Measurements from ENCODE around the gene SECISBP2.
A peak's percentile ranks its signal among the peaks of the same experiment; 100 is the strongest.
"Not testable (repeated sequence)": the region's sequence is repeated elsewhere in the genome, so short reads cannot be mapped to it uniquely, and the experiment has no call there.

The SECISBP2 gene

DNA sequence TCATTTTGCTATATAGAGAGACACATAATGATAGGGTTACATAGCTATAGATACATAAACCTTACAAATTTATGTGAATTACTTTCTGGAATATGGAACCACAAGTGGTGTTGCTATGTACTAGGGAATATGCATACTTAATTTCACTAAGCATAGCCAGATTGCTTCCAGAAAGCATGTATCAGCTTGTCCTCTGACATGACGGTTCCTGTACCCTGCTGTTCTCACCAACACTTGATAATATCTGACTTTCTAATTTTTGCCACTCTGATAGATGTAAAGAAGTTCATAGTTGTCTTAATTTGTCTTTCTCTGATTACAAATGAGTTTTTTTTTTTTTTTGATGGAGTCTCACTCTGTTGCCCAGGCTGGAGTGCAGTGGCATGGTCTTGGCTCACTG is 25.3 kb upstream of the SECISBP2 start:
- in situ Hi-C loops (cut with HindIII; ENCODE audit: low pct_unique_long_range_greater_than_20kb, low sequenced_read_pairs) = no loop called here
- no peak for TF ChIP-seq JUND (IDR thresholded peaks at IDR 0.05; ENCODE audit: low read depth)
- DNase-seq (ENCODE audit: low read depth in 1 of 2, low spot score in 1 of 2) = no peak

DNA sequence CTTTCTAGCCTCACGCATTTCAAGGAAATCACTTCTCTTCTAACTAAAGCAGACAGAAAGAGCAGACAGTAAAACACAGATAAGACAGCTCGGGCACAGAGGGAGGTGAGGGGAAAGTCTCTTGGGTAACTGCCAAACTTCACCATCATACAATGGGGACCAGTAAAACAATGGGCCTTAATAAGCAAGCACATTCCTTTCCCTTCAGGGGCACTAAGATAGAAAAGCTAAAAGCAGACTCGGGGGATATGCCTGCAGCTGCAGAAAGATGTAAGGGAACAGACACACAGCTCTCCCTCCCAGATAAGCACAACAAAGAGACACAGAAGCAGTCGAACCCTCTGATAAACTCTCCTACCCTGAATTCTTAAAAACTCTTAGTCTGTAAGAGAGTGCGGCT is 22.9 kb upstream of the SECISBP2 start:
- TF ChIP-seq JUND (IDR thresholded peaks at IDR 0.05; ENCODE audit: low read depth) = no peak
- in situ Hi-C loops (cut with HindIII; ENCODE audit: low pct_unique_long_range_greater_than_20kb, low sequenced_read_pairs) = no loop called here
- no peak for DNase-seq (ENCODE audit: low read depth in 1 of 2, low spot score in 1 of 2)

DNA sequence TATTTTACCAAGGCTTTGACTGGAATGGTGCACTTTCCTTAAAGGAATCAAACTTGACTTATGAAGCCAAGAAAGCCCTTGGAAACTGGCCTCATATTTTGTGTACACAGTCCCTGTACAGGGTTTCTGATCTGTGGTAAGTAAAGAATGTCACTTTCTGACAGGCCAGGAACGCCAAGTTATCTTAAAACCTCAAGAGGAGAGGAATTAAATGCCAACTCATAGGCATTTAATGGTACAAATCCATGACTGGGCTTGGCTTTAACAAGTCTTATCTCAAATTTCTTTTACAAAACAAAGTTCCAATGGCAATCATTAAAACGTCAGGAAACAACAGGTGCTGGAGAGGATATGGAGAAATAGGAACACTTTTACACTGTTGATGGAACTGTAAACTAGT is 16.3 kb upstream of the SECISBP2 start:
- in situ Hi-C loops (cut with HindIII; ENCODE audit: low pct_unique_long_range_greater_than_20kb, low sequenced_read_pairs); DNase-seq (ENCODE audit: low read depth in 1 of 2, low spot score in 1 of 2): not testable (repeated sequence)

DNA sequence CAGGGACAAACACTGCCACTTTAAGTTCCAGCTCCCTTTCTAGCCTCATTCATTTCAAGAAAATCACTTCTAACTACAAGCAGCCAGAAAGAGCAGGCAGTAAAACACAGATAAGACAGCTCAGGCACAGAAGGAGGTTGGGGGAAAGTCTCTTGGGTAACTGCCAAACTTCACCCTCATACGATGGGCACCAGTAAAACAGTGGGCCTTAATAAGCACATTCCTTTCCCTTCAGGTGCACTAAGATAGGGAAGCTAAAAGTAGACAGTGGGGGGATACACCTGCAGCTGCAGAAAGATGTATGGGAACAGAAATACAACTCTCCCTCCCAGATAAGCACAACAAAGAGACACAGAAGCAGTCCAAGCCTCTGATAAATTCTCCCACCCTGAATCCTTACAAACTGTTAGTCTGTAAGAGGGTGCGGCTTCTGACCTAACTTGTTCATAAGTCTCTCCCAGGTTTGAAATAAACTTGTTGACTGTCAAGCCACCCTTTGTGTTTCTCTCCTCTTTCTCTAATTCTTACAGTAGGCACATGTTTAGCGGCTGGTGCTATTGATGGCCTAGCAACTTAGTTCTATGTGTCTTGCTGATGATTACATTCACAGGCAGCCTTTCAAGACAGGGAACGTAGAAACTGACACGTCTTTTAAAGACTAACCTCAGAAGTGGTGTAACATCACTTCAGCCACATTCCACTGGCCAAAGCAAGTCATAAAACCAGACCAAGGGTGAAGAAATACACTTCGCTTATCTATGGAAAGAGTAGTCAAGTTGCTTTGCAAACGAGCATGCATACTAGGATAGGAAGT is 14.1 kb upstream of the SECISBP2 start:
- DNase-seq (ENCODE audit: low read depth in 1 of 2, low spot score in 1 of 2) = no peak
- no peak for TF ChIP-seq JUND (IDR thresholded peaks at IDR 0.05; ENCODE audit: low read depth)
- in situ Hi-C loops (cut with HindIII; ENCODE audit: low pct_unique_long_range_greater_than_20kb, low sequenced_read_pairs) = no loop called here

DNA sequence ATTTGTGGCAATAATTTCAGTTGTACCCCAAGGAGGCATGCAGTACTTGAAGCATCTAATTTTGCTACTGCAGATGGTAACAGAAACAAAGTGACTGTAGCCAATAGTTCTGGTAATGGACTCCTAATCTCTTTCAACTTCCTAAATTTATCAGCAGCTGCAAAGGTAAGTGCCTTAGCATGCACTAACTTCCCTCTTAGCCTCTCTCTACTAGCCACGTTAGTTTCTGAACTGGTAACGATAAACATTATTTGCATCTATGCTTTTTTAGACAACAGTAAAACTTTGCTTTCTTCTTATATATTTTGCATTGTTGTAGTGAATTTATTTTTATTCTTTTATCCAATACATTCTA is 13.5 kb upstream of the SECISBP2 start:
- no peak for DNase-seq (ENCODE audit: low read depth in 1 of 2, low spot score in 1 of 2)
- in situ Hi-C loops (cut with HindIII; ENCODE audit: low pct_unique_long_range_greater_than_20kb, low sequenced_read_pairs) = no loop called here
- TF ChIP-seq JUND (IDR thresholded peaks at IDR 0.05; ENCODE audit: low read depth) = no peak

DNA sequence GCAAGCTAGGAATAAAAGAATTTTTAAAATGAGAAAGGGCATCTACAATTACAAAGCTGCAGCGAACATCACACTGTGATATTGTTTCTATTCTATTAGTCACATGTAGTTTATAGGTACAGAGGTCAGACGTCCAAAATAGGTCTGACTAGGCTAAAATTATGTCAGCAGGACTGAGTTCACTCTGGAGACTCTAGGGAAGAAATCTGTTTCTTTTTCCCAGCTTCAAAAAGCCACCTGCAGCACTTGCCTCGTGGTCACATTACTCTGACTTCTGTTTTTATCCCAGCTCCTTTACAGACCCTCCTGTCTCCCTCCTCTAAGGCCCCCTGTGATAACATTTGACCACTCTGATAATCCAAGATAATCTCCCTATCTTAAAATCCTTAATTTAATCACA is 12.4 kb upstream of the SECISBP2 start:
- in situ Hi-C loops (cut with HindIII; ENCODE audit: low pct_unique_long_range_greater_than_20kb, low sequenced_read_pairs) = no loop called here
- no peak for DNase-seq (ENCODE audit: low read depth in 1 of 2, low spot score in 1 of 2)
- TF ChIP-seq JUND (IDR thresholded peaks at IDR 0.05; ENCODE audit: low read depth) = no peak

DNA sequence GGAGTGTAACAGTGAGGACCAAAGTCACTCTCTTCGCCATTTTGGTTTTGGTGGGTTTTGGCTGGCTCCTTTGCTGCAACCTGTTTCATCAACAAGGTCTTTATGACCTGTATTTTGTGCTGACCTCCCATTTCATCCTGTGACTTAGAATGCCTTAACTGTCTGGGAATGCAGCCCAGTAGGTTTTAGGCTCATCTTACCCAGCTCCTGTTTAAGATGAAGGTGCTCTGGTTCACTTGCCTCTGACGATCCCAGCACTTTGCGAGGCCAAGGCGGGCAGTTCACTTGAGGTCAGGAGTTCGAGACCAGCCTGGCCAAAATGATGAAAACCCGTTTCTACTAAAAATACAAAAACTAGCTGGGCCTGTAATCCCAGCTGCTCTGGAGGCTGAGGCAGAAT is 9.1 kb upstream of the SECISBP2 start:
- peak in 1 of 2 experiments; percentile 9 for DNase-seq (ENCODE audit: low read depth in 1 of 2, low spot score in 1 of 2)
- TF ChIP-seq JUND (IDR thresholded peaks at IDR 0.05; ENCODE audit: low read depth) = no peak
- in situ Hi-C loops (cut with HindIII; ENCODE audit: low pct_unique_long_range_greater_than_20kb, low sequenced_read_pairs) = no loop called here

DNA sequence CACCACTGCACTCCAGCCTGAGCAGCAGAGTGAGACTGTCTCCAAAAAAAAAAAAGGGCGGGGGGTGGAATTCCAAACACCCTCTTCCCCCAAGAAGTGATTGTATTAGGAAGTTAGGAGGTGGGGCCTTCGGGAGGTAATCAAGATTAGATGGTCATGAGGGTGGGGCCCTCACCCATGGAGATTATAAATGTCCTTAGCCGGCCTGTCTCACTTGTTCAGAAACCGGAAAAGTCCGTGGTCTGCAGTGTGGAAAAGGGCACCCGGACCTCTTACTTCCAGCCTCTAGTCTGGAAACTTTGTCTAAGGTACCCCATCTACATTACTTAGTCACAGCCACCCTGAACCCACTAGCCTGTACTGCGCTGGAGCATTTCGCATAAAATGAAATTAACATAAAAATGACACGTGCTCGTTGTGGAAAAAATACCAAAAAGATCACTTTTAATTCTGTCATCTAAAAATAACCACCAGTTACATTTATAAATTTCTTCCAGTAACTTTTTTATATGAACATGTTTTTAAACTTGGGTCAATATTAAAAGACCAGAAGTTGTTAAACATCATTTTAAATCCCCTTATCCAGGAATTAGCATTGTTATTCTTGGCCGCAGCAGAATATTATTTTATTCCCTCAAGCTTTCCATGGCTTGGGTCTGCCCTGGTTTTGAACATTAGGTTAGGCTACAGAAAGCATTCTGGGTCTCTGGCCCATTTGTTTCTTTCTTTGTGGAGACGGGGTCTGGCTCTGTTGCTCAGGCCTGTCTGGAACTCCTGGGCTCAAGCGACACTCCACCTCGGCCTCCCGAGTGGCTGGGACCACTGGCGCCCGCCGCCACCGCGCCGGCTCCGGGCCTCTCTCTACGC is 8.5 kb upstream of the SECISBP2 start:
- TF ChIP-seq JUND (IDR thresholded peaks at IDR 0.05; ENCODE audit: low read depth) = no peak
- in situ Hi-C loops (cut with HindIII; ENCODE audit: low pct_unique_long_range_greater_than_20kb, low sequenced_read_pairs) = no loop called here
- DNase-seq (ENCODE audit: low read depth in 1 of 2, low spot score in 1 of 2) = no peak

DNA sequence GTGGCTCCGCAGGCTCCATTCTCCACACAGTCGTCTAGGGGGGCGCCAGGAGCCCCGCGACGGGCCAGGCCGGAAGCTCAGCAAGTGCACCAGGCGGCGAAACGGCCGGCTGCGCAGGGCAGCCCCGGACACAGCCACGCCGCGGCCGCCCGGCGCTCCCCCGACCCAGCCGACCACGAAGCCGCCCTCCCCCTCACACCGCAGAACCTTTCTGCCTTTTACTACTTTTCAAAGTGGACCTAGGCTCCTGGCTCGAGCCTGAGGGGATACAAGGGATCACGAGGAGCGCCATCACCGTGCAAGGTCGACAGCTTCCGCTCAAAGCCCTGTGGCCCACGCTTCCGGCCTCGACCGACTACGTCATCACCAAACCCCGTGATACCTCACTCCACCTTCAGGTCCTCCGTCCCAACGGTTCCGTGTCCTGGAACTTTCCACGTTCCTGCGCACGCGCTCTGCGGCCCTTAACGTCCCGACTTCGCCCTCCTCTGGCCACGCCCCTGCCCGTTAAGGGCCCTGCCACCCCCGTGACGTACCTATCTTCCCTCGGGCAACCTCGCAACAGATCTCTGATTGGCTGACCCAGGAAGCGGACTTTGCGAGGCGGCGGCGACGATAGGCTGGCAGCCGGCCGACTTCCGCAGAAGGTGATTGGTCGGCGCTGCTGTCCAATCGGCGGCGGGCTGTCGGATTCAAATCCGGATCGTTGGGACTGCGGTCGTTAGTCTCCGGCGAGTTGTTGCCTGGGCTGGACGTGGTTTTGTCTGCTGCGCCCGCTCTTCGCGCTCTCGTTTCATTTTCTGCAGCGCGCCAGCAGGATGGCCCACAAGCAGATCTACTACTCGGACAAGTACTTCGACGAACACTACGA is 7.6 kb upstream of the SECISBP2 start, which contains the start of gene CKS2:
CKS2 (plus strand) TSS at position 721 of the 871 bp plus-strand sequence; CDS start at position 819, 98 bp downstream.
- peak; percentile 96 to 100 for DNase-seq (ENCODE audit: low read depth in 1 of 2, low spot score in 1 of 2)
- in situ Hi-C loops (cut with HindIII; ENCODE audit: low pct_unique_long_range_greater_than_20kb, low sequenced_read_pairs) = no loop called here
- TF ChIP-seq JUND (IDR thresholded peaks at IDR 0.05; ENCODE audit: low read depth) = no peak

DNA sequence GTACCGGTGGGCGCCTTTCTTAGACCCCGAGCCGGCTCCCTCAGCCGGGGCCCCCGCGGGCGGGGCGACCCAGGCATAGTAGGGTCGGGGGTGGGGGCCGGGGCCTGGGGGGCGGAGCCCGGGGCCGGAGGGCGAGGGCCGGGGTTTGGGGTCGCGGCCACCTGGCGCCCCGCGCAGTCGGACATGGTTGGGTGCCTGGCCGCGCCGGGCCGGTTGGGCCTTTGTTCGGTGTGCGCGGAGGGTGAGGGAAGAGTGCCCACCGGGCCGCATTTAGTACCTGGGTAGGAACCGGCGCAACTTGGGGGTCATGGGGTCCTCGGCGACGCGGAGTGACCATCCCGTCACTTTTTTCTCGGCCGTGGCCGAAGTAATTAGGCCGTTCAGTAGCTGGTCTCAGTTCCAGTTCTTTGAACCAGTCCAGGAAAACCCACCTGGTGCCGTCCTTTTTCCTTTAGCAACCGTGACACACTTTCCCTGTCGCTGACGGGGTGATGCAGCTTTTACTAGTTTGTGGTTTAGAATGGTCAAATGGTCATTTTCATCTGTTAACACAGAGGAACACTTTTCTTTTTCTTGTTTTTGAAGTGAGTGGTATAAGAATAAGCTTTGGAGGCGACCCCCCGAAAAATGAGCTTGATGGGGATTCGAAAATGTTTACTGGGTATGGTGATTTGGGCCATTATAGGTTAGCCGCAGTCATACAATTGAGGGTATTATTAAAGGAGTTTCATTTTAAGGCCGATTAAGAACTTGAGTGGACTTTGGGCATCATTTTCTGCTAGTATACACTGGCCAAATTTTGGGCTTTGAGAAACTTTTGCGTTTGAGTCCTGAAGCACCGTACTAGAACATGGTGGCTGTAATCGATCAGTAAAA is 6.7 kb upstream of the SECISBP2 start:
- in situ Hi-C loops (cut with HindIII; ENCODE audit: low pct_unique_long_range_greater_than_20kb, low sequenced_read_pairs) = no loop called here
- DNase-seq (ENCODE audit: low read depth in 1 of 2, low spot score in 1 of 2) = peak in 1 of 2 experiments; percentile 10
- TF ChIP-seq JUND (IDR thresholded peaks at IDR 0.05; ENCODE audit: low read depth) = no peak

DNA sequence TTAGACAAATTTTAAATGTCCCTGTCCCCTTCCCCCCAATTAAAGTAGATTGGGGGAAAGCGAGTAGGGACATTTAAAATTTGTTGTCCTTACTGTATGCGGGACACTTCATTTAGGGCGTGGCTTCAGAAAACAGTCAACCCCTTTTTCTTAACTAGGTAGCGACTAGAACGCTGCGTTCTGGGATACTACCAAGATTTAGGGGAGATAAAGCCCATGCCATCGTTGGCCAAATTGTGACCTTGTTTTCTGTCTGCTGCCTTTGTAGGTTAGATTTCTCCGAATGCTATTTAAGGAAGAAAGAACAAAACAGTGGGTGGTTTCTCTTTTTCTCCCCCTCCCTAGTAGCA is 6.1 kb upstream of the SECISBP2 start:
- no peak for TF ChIP-seq JUND (IDR thresholded peaks at IDR 0.05; ENCODE audit: low read depth)
- peak; percentile 32 to 56 for DNase-seq (ENCODE audit: low read depth in 1 of 2, low spot score in 1 of 2)
- in situ Hi-C loops (cut with HindIII; ENCODE audit: low pct_unique_long_range_greater_than_20kb, low sequenced_read_pairs) = no loop called here

DNA sequence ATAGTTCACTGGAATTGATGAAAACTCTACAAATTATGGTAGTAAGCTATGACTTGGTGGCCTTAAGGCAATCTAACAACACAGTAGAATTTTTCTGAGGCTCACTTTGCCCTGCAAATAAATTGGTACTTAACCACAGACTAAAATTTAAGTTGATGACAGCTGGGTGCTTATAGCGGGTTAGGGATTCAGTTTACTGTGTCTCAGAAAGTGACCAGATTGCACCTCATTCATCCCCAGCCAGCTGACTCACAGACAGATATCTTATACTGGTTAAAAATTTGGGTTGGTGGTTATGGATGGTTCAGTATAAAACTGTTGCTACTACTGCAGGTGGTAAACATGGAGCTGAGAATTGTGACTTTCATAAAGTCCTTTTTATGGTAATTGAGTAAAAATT is 4.5 kb upstream of the SECISBP2 start:
- no peak for DNase-seq (ENCODE audit: low read depth in 1 of 2, low spot score in 1 of 2)
- in situ Hi-C loops (cut with HindIII; ENCODE audit: low pct_unique_long_range_greater_than_20kb, low sequenced_read_pairs) = no loop called here
- no peak for TF ChIP-seq JUND (IDR thresholded peaks at IDR 0.05; ENCODE audit: low read depth)

All from T47D (cell line).